ENCODE data around the gene FOXO3.

GRCh38 chr6:108618623-108619152, 58.0 kb downstream of the FOXO3 start:
- TF ChIP-seq CTCF (IDR thresholded peaks at IDR 0.05), result no peak
- TF ChIP-seq POLR2AphosphoS5 (IDR thresholded peaks at IDR 0.05; ENCODE audit: low read depth, low read length), result no peak
- no peak for TF ChIP-seq REST (IDR thresholded peaks at IDR 0.05; ENCODE audit: insufficient read depth in 1 of 2, low read depth in 2 of 2, low read length in 1 of 2)
- TF ChIP-seq SIN3A (IDR thresholded peaks at IDR 0.05; ENCODE audit: borderline replicate concordance, insufficient read depth, low read depth, low read length), result no peak
- no peak for TF ChIP-seq TCF7L2 (IDR thresholded peaks at IDR 0.05; ENCODE audit: low read depth, low read length)
